Stimulated activated naive CD8-positive, alpha-beta T cell treated with anti-CD3 and anti-CD28 coated beads, Interleukin-15, Interleukin-2, amounts not matched to agents 100 U/mL and 50 U/mL, for 24 hours (primary cell): ENCODE measurements around the gene MAML2.

Experiments
- ATAC-seq: fragments of 150-1000 bp; cut with Tn5 transposase; one replicate; pipeline ENCODE4 v1.10.0; 2021
- DNase-seq: peaks from one replicate; pipeline ENCODE4 v3.0.0; 2021

The MAML2 gene

DNA sequence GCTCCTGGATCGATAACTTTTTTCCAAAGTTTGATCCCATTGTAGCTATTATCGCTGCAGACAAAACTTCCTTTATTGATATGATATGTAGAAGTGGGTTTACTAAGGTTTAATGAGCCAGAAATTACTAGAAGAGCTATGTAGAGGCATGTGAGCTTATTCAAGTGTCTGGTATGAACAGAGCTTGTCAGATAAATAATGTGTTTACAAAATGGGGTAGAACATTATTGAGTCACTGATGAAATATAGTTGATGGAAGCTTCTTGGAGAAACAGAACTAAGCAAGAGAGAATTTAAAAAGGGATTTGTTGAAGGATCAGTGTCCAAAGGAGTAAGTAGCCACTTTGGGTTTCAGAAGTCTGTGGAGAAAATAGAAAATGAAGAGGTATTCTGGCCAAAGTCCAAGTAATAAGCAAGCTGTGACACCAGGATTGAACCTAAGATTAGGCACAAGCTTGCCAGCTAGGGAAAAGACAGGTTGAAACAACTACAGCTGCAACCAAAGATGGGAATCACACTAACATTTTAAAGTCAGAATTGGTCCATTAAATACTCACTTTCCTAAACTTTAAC lies 104.3 kb downstream of the MAML2 start:
- ATAC-seq, result no peak
- no peak for DNase-seq

DNA sequence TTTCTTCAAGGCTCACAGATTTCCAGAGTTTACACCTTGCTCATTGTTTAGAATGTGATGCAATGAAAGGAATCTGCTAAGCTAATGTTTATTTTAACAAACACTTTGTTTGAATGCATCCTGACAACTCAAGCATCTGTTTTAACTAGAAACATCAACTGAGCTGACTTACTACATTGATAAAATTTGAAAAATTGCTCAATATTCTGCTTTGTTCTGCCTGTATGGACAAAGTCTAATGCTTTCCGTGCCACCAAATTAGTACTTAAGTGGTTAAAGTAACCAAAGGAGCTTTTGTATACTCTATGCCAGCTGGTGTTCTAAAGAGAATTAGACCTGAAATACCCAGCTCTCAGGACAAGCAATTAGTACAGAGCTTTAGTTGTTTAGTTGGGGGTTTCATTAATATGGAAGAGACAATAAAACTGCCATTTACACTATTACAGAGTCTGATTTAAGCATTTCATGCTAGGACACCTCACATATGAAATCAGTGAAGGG lies 105.2 kb downstream of the MAML2 start:
- no peak for ATAC-seq
- no peak for DNase-seq

DNA sequence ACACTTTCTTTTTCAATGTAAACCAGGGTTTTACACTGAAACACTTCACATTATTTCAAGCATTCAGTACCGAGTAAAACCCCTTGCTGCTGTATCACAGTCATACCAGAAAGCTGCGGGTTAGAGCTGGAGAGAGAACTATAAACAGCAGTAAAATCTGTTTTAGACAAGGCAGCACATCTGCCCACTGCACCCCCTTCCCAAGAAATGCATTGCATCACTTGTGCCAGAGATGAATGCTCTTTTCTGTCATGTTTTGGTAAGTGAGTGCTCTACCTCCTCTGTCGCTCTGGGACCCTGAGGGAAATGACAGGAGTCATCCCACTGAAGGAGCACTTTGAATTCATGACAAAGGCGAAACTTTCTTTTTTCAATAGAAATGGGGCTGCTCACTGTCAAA lies 107.2 kb downstream of the MAML2 start:
- peak; percentile 42 for DNase-seq
- ATAC-seq, result peak; percentile 96

DNA sequence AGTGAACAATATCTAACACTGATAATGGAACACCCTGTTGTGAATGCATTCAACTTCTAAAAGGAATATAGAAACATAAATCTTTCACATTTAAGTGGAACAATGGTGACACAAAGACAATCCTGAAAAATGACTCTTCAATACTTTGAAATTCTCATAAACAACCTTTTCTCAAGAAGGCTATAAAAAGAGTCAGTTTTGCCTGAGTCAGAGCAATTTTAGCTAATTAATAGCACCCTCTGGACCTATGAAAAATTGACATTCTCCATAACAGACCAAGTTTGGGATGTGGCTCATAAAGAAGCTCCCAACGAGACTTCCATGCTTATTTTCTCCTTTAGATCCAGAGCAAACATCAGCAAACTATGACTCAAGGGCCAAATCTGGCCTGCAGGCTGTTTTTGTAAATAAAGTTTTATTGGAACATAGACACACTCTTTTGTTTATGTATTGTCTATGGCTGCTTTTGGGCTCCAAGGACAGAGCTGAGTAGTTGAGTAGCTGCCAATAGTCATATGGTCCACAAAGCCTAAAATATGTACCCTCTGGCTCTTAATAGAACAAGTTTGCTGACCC lies 108.0 kb downstream of the MAML2 start:
- DNase-seq (no peak), ATAC-seq (no peak)

DNA sequence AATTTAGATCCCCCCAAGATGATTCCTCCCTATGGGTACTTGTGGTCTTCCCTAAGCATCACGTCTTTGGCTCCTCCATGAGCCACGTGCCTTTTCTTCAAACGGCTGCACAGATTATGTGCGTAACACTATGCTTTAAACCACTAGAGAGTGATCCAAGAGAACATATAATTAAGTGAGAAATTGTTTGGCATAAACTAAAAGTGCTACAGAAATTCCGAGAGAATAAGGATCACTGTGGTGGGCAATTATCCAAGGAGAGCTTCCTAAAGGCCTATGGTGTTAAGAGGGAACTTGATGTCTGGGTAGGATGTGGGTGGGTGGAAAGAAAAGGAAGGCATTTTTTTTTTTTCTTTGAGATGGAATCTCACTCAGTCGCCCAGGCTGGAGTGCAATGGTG lies 110.9 kb downstream of the MAML2 start:
- no peak for ATAC-seq
- DNase-seq, result no peak

DNA sequence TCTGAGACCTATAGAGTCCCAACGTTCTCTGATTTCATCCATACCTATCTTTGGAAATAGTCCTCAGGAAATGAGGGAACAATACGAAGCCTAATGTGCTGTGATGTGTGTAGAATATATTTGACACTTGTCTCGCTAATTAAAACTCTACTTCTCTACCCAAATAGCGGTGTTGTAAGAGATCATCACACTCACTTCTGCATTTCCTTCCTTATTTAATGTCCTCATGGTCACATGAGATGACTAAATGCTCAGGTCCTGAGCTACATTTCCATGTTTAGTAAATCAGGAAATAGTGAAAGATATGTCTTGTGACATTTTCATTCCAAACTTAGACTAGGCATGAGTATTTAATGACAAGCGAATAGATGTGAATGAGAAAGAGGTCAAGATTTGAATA lies 112.3 kb downstream of the MAML2 start:
- ATAC-seq (no peak), DNase-seq (no peak)

DNA sequence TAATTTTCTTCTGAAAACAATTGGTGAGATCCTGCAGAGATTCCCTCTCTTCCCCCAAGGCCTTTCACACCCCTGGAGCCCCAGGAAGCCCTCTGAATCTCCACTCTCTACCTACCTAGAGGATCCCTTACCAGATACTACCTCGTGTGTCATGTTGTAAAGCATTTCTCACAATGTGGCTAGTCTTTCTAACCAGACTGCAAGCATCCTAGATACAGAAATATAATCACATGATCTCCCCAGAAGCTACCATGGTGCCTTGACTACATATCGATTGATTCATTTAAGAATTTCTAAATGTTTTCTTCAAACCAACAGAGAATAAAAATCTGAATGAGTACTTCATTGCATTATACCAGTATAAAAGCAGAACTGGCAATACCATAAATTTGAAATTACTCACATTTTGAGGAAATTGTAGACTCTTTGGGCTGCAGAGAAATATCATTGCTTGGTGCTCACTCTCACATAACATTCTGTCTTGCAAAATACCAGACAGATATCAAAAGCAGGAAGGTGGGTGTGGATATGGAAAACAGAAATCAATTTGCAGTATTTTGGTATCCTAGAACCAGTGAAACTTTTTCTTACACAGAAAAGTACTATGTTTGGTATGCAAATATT lies 113.5 kb downstream of the MAML2 start:
- DNase-seq (no peak), ATAC-seq (peak; percentile 66)

DNA sequence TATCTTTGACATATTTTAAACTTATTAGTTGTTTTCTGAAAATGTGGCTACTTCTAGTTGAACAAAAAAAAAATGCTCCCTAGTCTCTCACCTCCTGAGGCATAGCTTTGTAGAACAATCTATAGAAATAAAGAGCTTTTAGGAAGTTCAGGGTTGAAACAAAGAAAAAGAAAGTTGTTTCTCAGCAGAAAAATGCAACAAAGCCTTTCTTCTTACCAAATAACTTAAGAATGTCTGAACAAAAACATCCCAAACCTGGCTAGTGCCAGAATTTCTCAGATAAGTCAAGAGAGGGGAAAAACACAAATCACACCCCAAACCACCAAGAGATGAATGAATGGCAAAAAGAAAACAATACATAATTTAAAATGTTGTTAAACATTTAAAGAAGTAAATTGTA lies 114.1 kb downstream of the MAML2 start:
- DNase-seq (no peak), ATAC-seq (no peak)

DNA sequence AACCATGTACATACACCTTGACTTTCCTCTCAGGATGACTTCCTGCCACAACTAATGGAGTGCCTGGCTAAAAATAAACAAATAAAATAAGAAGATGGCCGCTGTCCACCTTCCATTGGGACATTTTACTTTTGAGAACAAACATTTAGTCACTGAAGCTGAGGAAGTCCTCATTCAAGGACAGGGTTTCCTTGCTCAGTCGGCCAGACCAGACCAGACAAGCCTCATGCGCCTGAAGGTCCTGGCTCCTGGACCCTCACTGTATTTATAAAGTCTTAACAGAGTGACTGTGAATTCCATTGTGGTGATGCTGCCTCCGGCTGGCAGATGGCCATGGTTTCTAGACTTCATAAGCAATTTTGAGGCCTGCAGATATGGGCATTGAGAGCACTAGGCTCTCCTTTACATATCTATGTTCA lies 114.5 kb downstream of the MAML2 start:
- DNase-seq (no peak), ATAC-seq (no peak)

DNA sequence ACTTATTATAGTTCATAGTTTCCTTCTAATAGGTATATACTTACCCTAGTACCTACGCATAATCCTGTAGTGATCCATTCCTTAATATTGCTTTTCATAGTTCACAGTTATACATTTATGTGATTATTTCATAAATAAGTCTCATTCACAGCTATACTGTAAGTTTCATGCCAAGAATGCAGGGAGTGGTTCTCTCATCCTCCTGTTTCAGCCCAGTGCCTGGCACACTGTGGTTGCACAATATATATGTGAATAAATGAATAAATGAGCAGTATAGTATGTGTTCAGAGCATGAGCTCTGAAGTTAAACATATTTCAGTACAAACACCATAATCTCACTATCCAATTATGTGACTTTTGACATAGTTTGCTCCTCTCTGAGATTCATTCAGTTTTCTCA lies 115.8 kb downstream of the MAML2 start:
- no peak for DNase-seq
- no peak for ATAC-seq

DNA sequence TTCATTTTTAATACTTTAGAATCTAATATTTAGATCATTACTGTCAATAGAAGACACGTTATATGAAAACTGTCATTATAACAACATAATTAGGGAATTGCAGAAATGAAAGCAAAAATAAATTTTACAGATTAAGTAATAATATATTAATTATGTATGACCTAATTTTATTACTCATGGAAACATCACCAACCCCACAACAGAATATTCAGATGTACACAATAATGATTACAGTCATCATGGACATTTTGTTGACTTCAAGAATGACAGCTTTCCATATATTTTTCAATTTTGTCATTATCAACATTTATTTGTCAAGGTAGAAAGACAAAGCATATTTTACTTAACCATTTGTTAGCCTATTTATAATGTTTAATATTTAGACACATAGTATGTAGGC lies 119.9 kb downstream of the MAML2 start:
- no peak for DNase-seq
- ATAC-seq, result no peak

DNA sequence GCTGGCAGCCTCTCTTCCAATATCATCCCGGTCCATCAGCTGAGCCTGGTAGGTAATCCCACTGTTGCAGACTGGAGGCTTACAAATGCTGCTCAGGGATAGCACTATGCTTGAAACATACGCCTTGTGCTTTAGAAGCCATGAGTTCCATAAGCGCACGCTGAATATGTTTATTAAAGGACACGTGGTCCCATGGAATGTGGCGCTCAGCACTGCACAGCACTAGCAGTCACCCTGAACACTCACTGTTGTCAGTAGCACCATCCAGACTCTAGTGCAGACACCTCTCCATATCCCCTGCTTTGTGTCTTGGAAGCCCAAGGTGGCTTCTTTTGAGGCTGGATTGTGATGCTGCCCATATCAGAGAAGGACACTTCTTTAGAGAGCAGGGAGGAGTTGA lies 120.9 kb downstream of the MAML2 start:
- DNase-seq, result no peak
- peak; percentile 26 for ATAC-seq

DNA sequence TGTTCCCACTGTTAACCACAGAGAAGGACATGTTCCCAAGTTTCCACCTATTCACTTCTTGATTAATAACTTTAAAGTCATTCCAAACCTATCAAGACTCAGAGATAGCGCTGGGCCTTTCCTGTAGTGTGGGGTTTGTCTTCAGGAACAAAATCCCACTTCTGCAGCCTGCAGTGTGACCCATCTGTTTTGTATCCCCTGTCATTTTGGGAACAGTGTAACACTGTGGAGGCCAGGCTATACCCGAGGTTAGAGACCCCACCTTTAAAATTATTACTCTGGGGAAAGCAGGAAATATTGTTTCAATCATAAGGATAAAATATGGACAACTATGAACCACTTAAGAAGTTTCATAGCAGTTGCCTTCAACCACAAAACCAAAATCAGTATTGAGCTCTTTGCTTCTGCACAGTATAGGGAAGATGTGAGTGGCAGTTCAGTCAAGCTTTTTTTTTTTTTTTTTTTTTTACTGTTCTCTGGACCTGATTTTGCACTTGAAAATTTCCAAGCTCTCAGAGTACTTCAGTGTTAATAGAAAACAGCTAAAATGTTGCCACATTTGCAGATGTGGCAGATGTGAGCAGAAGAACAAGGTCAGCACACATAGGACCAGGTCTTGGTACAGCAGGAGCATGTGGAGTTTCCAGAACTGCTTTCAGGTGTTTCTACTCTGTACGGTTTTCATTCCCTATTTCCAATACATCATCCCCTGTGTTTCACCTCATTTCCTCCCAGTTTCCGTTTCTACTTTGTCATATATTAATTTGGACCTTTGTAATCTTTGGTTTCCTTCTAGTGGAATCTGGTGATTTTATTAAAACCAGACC lies 121.5 kb downstream of the MAML2 start:
- DNase-seq (no peak), ATAC-seq (peak; percentile 62)

DNA sequence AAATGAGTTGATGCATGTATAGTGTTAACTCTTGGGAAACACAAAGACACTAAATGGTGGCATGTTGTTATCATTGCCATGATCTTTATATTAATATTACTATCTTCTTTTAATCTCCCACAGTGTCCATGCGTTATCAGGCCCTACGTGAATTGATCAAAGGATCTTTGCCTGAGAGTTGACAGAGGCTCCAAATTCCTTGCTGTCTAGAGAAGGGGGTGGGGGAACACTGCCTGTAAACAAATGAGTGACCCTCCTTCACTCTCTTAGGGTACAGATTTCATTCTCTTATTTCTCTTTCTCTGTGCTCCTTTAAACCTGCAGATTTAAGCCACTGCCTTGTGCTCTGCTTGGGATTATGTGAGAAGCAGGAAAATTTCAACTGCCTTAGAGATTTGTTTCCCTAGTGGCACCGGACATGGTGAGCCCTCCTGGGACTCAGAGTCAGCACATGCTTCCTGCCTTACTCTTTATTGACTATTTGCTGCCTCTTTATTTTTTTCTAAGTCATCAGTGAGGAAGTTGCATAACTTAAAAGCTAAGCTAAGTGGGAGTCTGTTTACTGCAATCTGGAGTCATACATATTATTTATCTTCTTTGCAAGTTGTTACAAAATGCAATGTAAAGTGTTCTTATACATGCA lies 122.9 kb downstream of the MAML2 start:
- DNase-seq (no peak), ATAC-seq (no peak)

DNA sequence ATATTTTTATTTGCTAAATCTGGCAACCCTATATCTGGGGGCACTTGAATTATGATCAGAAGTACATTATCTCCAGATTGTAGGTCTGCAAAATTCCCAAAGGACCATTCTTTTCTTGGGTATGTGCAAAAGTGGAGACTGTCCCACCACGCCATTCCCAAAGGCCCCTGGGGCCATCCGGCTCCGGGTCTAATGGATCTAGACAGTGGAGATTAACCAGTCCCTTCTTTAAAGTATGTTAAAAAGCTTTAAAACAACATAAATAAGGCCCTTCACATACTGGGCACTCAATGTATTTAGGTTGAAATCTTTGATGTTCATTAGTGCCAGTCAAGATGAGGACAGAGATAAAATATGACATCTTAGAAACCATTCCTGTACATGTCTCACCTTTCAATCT lies 124.1 kb downstream of the MAML2 start:
- ATAC-seq, result no peak
- DNase-seq, result no peak

DNA sequence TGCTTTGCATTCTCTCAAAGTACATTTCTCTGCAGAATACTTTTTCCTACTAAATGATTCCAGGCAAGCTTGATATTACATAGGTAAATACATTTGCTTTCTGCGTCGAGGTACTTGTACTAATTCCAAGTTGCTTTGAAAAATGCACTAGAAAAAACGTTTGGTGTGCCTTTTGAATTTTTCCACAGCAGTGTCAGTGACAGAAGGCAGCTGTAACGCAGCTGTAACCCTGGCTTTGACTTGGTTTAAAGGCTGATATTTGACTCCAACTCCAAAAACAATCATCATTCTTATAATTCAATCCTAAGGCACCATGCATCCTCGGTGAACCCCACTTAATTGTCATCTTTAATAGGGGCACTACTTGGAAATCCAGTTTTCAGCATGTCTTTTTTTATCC lies 125.0 kb downstream of the MAML2 start:
- DNase-seq, result no peak
- no peak for ATAC-seq

DNA sequence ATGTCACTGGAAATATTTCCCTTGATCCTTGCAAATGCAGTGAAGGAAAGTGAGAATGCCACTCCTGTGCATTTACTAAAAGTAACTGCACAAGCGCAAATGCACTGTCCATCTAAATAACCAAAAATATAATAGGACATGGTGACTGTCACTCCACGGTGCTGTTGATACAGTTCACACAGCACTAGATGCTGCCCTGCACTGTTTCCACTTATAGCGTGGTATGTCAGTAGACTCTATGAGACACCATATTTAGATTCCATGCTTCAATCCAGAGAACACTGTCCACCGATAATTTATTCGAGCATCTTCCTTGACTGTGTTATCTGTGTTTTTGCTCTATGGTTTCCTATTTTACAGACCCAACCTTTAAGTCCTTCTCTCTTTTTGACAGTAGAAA lies 125.8 kb downstream of the MAML2 start:
- ATAC-seq, result no peak
- DNase-seq, result no peak

DNA sequence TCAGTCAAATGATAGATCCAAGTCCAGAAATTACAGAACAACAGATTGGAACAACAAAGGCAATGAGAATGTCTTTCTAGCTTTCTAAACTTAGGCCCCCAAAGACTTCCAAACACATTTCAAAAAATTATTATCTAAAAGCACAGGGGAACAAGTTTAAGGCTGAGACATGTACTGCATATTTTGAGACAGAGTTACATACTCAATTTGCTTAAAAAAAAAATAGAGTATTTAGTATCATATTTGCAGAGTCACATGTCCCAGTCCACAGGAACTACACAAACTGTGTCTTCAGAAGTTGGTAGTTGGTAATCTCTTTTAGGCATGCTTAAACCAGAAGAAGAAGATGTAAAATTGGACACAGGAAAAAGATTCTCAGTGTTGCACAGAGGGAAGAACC lies 127.2 kb downstream of the MAML2 start:
- DNase-seq (no peak), ATAC-seq (no peak)

DNA sequence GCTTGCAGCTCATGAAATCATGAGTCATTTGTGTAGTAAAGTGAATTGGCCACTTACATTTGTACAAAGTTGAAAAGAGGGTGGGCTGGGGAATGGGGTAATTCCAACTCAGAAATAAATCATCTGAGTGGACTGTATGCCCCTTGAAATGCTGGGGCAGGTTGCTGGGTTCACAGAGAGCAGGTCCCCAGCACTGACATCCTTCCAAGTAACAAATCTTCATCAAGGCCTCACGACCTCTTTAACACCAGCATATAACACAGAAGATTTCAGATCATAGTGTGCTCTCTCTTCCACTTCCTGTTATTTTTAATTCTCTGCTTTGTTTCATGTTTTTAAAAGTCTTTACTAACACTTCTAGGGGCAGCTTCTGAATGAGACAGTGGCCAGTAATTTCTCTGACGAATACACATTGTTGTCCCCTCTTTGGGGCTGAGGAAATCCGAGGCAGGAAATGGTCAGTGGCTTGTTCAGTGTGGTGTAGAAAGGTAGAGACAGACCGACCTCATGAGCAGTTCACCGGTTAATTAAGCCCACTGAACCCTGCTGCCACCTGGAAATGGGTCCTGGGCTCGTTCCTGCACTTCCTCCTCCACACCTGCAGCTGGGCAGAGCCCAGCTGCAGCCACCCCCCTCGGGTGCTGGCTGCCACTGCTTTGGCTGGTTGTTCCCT lies 127.7 kb downstream of the MAML2 start:
- peak; percentile 57 for ATAC-seq

DNA sequence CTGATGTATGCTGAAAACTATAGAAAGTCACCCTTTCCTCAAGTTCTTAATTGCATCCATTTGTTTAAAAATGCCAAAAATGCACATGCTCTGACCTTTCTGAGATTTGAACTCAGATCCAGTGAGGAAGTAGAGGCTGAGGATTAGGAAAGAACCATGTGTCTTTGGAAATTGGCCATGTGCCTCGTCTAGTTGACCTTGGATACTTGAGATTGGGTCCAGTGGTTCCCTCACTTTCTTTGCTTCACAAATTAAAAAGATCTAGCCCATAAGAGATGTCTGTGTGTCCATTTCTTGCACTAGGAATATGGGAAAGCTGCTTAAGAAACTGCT lies 128.3 kb downstream of the MAML2 start:
- no peak for DNase-seq
- ATAC-seq, result no peak

More for the DNA sequence above, 127.7 kb downstream of the MAML2 start:
- peak; percentile 42 for DNase-seq

DNA sequence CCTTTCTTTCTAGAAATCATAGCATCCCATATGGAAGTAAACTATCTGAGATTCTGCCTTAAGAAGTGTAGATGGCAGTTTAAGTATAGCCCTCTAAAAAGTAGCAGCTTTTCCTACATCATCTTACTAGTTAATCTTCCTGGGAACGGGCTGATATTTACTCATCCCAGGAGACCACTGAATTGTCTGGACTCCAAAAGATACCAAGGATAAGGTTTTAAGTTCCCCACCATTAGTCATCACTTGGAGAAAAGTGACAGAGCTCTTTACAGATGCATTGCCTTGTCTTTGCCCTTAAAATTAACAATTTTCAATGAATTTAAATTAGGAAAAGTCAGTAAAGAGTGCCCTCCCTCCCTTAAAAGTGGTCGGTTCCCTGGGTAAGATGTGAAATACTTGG lies 129.5 kb downstream of the MAML2 start:
- DNase-seq, result no peak
- ATAC-seq, result no peak

DNA sequence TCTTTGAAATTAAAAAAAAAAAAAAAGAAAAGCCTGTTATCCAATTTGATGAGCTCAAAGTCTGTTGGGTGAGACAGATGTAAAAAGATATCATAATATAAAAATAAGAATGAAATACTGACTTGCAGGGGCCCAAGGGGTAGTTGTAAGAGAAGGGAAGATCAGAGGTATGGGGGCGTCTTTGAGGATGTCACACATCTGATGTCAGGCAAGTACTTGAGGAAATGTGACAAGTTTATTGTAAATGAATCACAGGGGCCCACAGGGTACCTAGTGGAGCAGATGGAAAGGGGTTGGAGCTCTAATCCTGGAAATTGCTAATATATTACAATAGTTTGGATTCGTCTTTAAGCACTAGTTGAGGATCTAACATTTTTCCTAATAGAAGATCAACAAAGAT lies 131.6 kb downstream of the MAML2 start:
- ATAC-seq, result peak; percentile 63
- no peak for DNase-seq
